Natural killer cell (primary cell): ENCODE measurements around the gene ACOD1. TPM values are rescaled to one million over a fixed set of nuclear protein-coding genes. Genes with fewer than 3 reads are reported as not detected.

Experiments
- ATAC-seq, 3 donors: fragments of 150-1000 bp in 2 of 3; fragments of 200-7000 bp in 1 of 3; cut with Tn5 transposase; 1 replicate in 1 of 3; 2 replicates in 2 of 3; pipeline ENCODE4 v1.10.0; 2021; ENCODE audit warnings: mild to moderate bottlenecking in 2 of 3, moderate library complexity in 2 of 3
- DNase-seq, 2 donors: peaks; one replicate each; pipeline versions ENCODE4 v3.0.0 to v3.0.0-alpha.2; 2013 to 2021; ENCODE audit warnings: mixed read lengths in 1 of 2
- H3K27ac ChIP-seq: one replicate; pipeline ENCODE4 v1.5.1; 2013; ENCODE audit warnings: mild to moderate bottlenecking, low read length
- H3K27me3 ChIP-seq: one replicate; pipeline ENCODE4 v1.6.1; 2013; ENCODE audit warnings: low read length; ENCODE audit not compliant: control insufficient read depth, insufficient read depth
- H3K36me3 ChIP-seq: one replicate; pipeline ENCODE4 v1.6.1; 2013; ENCODE audit warnings: low read length; ENCODE audit not compliant: control insufficient read depth, insufficient read depth
- H3K4me1 ChIP-seq: one replicate; pipeline ENCODE4 v1.6.1; 2013; ENCODE audit warnings: low read length; ENCODE audit not compliant: control insufficient read depth, insufficient read depth
- H3K4me3 ChIP-seq: one replicate; pipeline ENCODE4 v1.5.1; 2013; ENCODE audit warnings: low read length
- H3K9me3 ChIP-seq: one replicate; pipeline ENCODE4 v1.6.1; 2013; ENCODE audit warnings: low read length; ENCODE audit not compliant: control insufficient read depth, insufficient read depth
- H3K27ac Mint-ChIP-seq, 2 donors: one replicate each; pipeline ENCODE4 v1.8.0; 2022; ENCODE audit warnings: mild to moderate bottlenecking in 2 of 2, mixed read lengths in 2 of 2, moderate library complexity in 1 of 2
- H3K27me3 Mint-ChIP-seq, 2 donors: one replicate each; pipeline ENCODE4 v1.8.0; 2022; ENCODE audit warnings: low read depth in 2 of 2, mixed read lengths in 2 of 2
- H3K36me3 Mint-ChIP-seq: one replicate; pipeline ENCODE4 v1.8.0; 2022; ENCODE audit warnings: mixed read lengths
- H3K4me1 Mint-ChIP-seq, 2 donors: one replicate each; pipeline ENCODE4 v1.8.0; 2022; ENCODE audit warnings: mixed read lengths in 2 of 2
- H3K4me3 Mint-ChIP-seq: one replicate; pipeline ENCODE4 v1.8.0; 2022; ENCODE audit warnings: mild to moderate bottlenecking, moderate library complexity, mixed read lengths
- H3K9me3 Mint-ChIP-seq, 2 donors: one replicate each; pipeline ENCODE4 v1.8.0; 2022; ENCODE audit warnings: mixed read lengths in 2 of 2
- WGBS: methylation state at CpG from one replicate; pipeline ENCODE4 v1.1.7; 2013; ENCODE audit warnings: missing lambda C conversion rate; ENCODE audit not compliant: insufficient coverage; 5-methylcytosine and 5-hydroxymethylcytosine counted together
- intact Hi-C: fragments of 100-400 bp; cut with micrococcal nuclease; formaldehyde crosslinking; loops from one replicate; pipeline ENCODE4 v1.14.2; 2022
- total RNA-seq, 4 donors: library from RNA; stranded (reverse); fragments of 120-200 nt in 1 of 4; gene quantifications; one replicate each; pipeline versions ENCODE4 v1.2.3 to v1.2.4, GENCODE V29; 2013 to 2022
- TF ChIP-seq, protein P1 (sequence below): fragments of 200-600 bp; IDR thresholded peaks from one replicate; pipeline ENCODE4 v1.8.0; 2022; ENCODE audit warnings: antibody characterized with exemption

The ACOD1 gene
- total RNA-seq, 3 donors from 2014 or later (not counting 1 experiment from before 2014, with no cell fraction given) = not detected

DNA sequence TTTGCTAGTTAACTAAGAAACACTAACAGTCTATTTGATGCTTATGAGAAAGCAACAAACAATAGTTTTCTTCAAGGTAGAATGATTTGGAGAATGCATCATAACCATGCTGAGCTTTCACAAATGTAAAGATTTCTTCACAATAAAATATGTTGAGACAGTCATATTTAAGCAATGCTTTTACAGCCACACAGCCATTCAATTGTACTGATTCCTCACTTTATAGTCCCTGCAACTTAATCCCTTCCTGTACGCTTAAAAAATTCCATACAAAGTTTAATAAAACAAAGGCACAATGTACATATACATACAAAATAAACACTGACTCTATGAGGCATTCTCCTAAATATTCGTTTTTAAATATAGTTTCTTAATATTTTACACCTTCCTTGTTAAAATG lies 4.7 kb upstream of the ACOD1 start:
- H3K9me3 Mint-ChIP-seq = no peaks in the 10 kb centered on the region
- TF ChIP-seq, protein P1, sequence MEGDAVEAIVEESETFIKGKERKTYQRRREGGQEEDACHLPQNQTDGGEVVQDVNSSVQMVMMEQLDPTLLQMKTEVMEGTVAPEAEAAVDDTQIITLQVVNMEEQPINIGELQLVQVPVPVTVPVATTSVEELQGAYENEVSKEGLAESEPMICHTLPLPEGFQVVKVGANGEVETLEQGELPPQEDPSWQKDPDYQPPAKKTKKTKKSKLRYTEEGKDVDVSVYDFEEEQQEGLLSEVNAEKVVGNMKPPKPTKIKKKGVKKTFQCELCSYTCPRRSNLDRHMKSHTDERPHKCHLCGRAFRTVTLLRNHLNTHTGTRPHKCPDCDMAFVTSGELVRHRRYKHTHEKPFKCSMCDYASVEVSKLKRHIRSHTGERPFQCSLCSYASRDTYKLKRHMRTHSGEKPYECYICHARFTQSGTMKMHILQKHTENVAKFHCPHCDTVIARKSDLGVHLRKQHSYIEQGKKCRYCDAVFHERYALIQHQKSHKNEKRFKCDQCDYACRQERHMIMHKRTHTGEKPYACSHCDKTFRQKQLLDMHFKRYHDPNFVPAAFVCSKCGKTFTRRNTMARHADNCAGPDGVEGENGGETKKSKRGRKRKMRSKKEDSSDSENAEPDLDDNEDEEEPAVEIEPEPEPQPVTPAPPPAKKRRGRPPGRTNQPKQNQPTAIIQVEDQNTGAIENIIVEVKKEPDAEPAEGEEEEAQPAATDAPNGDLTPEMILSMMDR = no peak
- H3K27me3 Mint-ChIP-seq = peaks cover 23 to 43% of the 10 kb centered on the region in 2 donors
- H3K27ac ChIP-seq = no peak overlapping the region
- H3K27ac Mint-ChIP-seq = no peak overlapping the region
- intact Hi-C loops = no loop called here
- WGBS = 78% methylated on average over 2 of the region's 2 CpGs
- H3K27me3 ChIP-seq = no peaks in the 10 kb centered on the region
- no peak overlapping the region for H3K4me3 Mint-ChIP-seq
- ATAC-seq = no peak
- no peaks in the 10 kb centered on the region for H3K4me1 Mint-ChIP-seq
- no peak for DNase-seq
- H3K36me3 ChIP-seq = no peaks in the 10 kb centered on the region
- H3K4me1 ChIP-seq = no peaks in the 10 kb centered on the region
- H3K36me3 Mint-ChIP-seq = no peaks in the 10 kb centered on the region
- no peaks in the 10 kb centered on the region for H3K9me3 ChIP-seq
- no peak overlapping the region for H3K4me3 ChIP-seq

- DNase-seq = no peak
- H3K4me1 ChIP-seq = no peaks in the 10 kb centered on the region
- H3K4me3 ChIP-seq = no peak overlapping the region
- no peaks in the 10 kb centered on the region for H3K36me3 Mint-ChIP-seq
- no peak overlapping the region for H3K4me3 Mint-ChIP-seq
- no peak for ATAC-seq
- no peaks in the 10 kb centered on the region for H3K9me3 Mint-ChIP-seq
- H3K4me1 Mint-ChIP-seq = no peaks in the 10 kb centered on the region
- H3K27ac ChIP-seq = no peak overlapping the region
- no peaks in the 10 kb centered on the region for H3K27me3 ChIP-seq
- TF ChIP-seq, protein P1 = no peak
- peaks cover 20 to 40% of the 10 kb centered on the region in 2 donors for H3K27me3 Mint-ChIP-seq
- no peaks in the 10 kb centered on the region for H3K36me3 ChIP-seq
- H3K9me3 ChIP-seq = no peaks in the 10 kb centered on the region
- intact Hi-C loops = no loop called here
- no peak overlapping the region for H3K27ac Mint-ChIP-seq
- WGBS = 91% methylated on average over 4 of the region's 4 CpGs
Observed at GRCh38 chr13:76944456-76944855, 3.9 kb upstream of the ACOD1 start.

- no peak overlapping the region for H3K4me3 ChIP-seq
- H3K36me3 ChIP-seq = no peaks in the 10 kb centered on the region
Observed at GRCh38 chr13:76950101-76950500, 1.8 kb downstream of the ACOD1 start.

DNA sequence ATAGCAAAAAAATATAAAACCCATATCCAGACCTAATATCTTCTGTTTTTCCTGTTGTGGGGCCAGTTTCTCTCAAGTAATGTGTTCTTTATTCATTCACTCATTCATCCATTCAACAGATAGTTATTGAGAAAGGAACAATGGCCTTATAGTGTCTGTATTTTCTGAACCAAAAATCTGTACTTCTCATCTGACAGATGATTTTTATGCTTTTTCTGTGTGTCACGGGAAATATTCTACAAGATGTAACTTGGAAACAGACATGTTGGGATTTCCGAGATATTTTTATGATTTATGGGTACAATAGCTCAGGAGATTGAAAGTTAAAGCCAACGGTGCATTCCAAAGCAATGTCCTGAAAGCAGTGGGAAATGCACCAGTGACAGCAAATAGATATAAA lies 5.7 kb downstream of the ACOD1 start:
- Mint-ChIP-seq H3K36me3 (no peaks in the 10 kb centered on the region), H3K4me1 (no peaks in the 10 kb centered on the region), H3K27me3 (peaks cover 21 to 61% of the 10 kb centered on the region in 2 donors), H3K27ac (no peak overlapping the region), H3K4me3 (no peak overlapping the region), H3K9me3 (no peaks in the 10 kb centered on the region)
- Histone ChIP-seq H3K27me3 (no peaks in the 10 kb centered on the region), H3K9me3 (no peaks in the 10 kb centered on the region), H3K4me1 (no peaks in the 10 kb centered on the region), H3K36me3 (no peaks in the 10 kb centered on the region), H3K4me3 (no peak overlapping the region), H3K27ac (no peak overlapping the region)
- TF ChIP-seq, protein P1 = no peak
- 89% methylated on average over 3 of the region's 3 CpGs for WGBS
- intact Hi-C loops = no loop called here
- DNase-seq (no peak), ATAC-seq (no peak)

More at GRCh38 chr13:76950101-76950500, 1.8 kb downstream of the ACOD1 start:
- Mint-ChIP-seq H3K4me3 (no peak overlapping the region), H3K27ac (no peak overlapping the region), H3K27me3 (peaks cover 27 to 55% of the 10 kb centered on the region in 2 donors), H3K36me3 (no peaks in the 10 kb centered on the region), H3K4me1 (no peaks in the 10 kb centered on the region), H3K9me3 (no peaks in the 10 kb centered on the region)
- DNase-seq (no peak), ATAC-seq (no peak)
- Histone ChIP-seq H3K27ac (no peak overlapping the region), H3K9me3 (no peaks in the 10 kb centered on the region), H3K4me1 (no peaks in the 10 kb centered on the region), H3K27me3 (no peaks in the 10 kb centered on the region)
- 100% methylated on average over 2 of the region's 2 CpGs for WGBS
- TF ChIP-seq, protein P1 = no peak
- intact Hi-C loops = no loop called here
